Smooth muscle cell (in vitro differentiated cells): ENCODE results near the gene BAIAP2. TPM values are rescaled to one million over a fixed set of nuclear protein-coding genes. Genes with fewer than 3 reads are reported as not detected.
"Not testable (repeated sequence)": the region's sequence is repeated elsewhere in the genome, so short reads cannot be mapped to it uniquely, and the experiment has no call there.

Experiments used
- DNase-seq: peaks from one replicate; lab custom pipeline; 2025; ENCODE audit not compliant: unreplicated experiment; lab: John Stamatoyannopoulos, UW
- H2AFZ ChIP-seq: fragments of 200-600 bp; sonication (generic); 2 replicates; pipeline ENCODE4 v1.6.0; 2016; ENCODE audit warnings: antibody characterized with exemption, low read depth, mild to moderate bottlenecking
- H3F3A ChIP-seq: fragments of 200-600 bp; sonication (generic); 2 replicates; pipeline ENCODE4 v1.6.0; 2017; ENCODE audit warnings: antibody characterized with exemption, low read depth
- H3K27ac ChIP-seq: fragments of 200-600 bp; sonication (generic); 2 replicates; pipeline ENCODE4 v1.5.1; 2016; ENCODE audit warnings: low read depth, mild to moderate bottlenecking
- H3K27me3 ChIP-seq: fragments of 200-600 bp; sonication (generic); 2 replicates; pipeline ENCODE4 v1.6.1; 2016; ENCODE audit warnings: low read depth, mild to moderate bottlenecking
- H3K36me3 ChIP-seq: fragments of 200-600 bp; sonication (generic); 2 replicates; pipeline ENCODE4 v1.5.1; 2016; ENCODE audit warnings: low read depth
- H3K4me1 ChIP-seq: fragments of 200-600 bp; sonication (generic); 2 replicates; pipeline ENCODE4 v1.5.1; 2016; ENCODE audit warnings: low read depth
- H3K4me2 ChIP-seq: fragments of 200-600 bp; sonication (generic); 2 replicates; pipeline ENCODE4 v1.6.0; 2016; ENCODE audit warnings: mild to moderate bottlenecking
- H3K4me3 ChIP-seq: fragments of 200-600 bp; sonication (generic); 2 replicates; pipeline ENCODE4 v1.5.1; 2016; ENCODE audit warnings: mild to moderate bottlenecking
- H3K79me2 ChIP-seq: fragments of 200-600 bp; sonication (generic); 2 replicates; pipeline ENCODE4 v1.6.0; 2016; ENCODE audit warnings: low read depth, mild to moderate bottlenecking
- H3K9ac ChIP-seq: fragments of 200-600 bp; sonication (generic); 2 replicates; pipeline ENCODE4 v1.6.0; 2016; ENCODE audit warnings: low read depth
- H3K9me3 ChIP-seq: fragments of 200-600 bp; sonication (generic); replicated peaks from 2 replicates; pipeline ENCODE4 v1.5.1; 2016; ENCODE audit warnings: low read depth
- H4K20me1 ChIP-seq: fragments of 200-600 bp; sonication (generic); 2 replicates; pipeline ENCODE4 v1.6.0; 2016; ENCODE audit warnings: low read depth
- WGBS: methylation state at CpG from one replicate; pipeline ENCODE4 v1.1.7; 2016; ENCODE audit warnings: low lambda C conversion rate; 5-methylcytosine and 5-hydroxymethylcytosine counted together
- polyA plus RNA-seq: library from polyadenylated mRNA; unstranded; fragments of >200 nt; fragmentation: Nextera tagmentation; extraction: Ambion mirVana; gene quantifications from 2 replicates; pipeline ENCODE4 v1.2.1, GENCODE V29; 2016
- total RNA-seq: library from RNA; depleted of rRNA; stranded (reverse); fragments of >200 nt; gene quantifications from 2 replicates; pipeline ENCODE4 v1.2.3, GENCODE V29; 2014
- TF ChIP-seq, protein P1 (sequence below): fragments of 200-600 bp; sonication (generic); IDR thresholded peaks from 2 replicates; pipeline ENCODE4 v1.5.1; 2017; ENCODE audit warnings: borderline replicate concordance, mild to moderate bottlenecking, antibody characterized with exemption; ENCODE audit not compliant: insufficient read depth, poor library complexity, severe bottlenecking

Gene BAIAP2
- total and polyA plus RNA-seq, 2 experiments from 2014 or later: 26.6 to 41.9 TPM

DNA sequence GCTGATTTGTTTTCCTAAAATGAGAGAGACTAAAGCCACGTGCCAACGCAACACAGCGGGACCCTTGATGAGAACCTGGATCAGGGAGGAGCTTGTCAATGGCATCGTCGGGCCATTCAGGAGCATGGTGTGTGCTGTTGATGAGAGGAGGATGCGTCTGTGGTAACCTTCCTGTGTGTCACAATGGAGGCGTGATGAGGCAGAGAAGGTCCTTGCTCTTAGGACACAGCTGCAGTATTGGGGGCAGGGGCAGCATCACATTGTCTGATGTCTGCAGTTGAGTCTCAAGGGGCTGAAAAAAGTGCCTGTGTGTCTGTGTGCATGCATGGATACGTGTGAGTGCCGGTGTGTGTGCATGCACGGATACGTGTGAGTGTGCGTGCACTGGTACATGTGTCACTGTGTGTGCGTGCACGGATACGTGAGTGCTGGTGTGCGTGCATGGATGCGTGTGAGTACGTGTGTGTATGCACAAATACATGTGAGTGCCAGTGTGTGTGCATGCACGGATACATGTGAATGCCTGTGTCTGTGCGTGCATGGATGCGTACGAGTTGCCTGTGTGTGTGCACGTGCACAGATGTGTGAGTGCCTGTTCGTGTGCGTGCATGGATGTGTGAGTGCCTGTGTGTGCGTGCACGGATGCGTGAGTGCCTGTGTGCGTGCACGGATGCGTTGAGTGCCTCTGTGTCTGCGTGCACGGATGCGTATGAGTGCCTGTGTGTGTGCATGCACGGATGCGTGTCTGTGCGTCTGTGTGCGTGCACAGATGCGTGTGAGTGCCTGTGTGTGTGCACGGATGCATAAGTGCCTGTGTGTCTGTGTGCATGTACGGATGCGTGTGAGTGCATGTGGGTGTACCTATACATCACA is 39.3 kb downstream of the BAIAP2 start:
- 95% methylated on average over 42 of the region's 42 CpGs for WGBS
- peaks cover 97% of the 10 kb centered on the region for H4K20me1 ChIP-seq

DNA sequence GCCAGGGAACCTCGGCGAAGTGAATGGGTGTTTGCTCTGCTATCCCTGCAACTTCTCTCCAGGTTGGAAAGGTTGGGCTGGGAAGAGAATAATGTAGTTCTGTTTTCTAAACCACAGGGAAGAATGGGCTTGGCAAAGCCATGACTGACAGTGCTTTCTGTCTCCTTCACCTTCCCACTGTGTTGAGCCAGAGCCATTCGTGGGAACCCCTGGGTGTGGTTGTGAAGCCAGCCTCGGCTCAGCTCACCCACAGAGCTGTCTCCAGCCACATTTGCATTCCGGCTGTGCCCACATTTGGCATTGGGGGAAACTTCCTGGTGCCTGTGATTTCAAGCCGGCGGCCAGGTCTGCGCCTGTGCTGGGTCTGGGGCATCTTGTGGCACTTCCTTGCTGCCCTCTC is 39.9 kb downstream of the BAIAP2 start:
- 82% methylated on average over 8 of the region's 8 CpGs for WGBS

More for the DNA sequence above, 39.3 kb downstream of the BAIAP2 start:
- TF ChIP-seq, protein P1, sequence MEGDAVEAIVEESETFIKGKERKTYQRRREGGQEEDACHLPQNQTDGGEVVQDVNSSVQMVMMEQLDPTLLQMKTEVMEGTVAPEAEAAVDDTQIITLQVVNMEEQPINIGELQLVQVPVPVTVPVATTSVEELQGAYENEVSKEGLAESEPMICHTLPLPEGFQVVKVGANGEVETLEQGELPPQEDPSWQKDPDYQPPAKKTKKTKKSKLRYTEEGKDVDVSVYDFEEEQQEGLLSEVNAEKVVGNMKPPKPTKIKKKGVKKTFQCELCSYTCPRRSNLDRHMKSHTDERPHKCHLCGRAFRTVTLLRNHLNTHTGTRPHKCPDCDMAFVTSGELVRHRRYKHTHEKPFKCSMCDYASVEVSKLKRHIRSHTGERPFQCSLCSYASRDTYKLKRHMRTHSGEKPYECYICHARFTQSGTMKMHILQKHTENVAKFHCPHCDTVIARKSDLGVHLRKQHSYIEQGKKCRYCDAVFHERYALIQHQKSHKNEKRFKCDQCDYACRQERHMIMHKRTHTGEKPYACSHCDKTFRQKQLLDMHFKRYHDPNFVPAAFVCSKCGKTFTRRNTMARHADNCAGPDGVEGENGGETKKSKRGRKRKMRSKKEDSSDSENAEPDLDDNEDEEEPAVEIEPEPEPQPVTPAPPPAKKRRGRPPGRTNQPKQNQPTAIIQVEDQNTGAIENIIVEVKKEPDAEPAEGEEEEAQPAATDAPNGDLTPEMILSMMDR: no peak
- no peak overlapping the region for H3K27ac ChIP-seq
- H3K4me3 ChIP-seq: no peak overlapping the region
- no peaks in the 10 kb centered on the region for H3K36me3 ChIP-seq
- no peak overlapping the region for H2AFZ ChIP-seq
- no peaks in the 10 kb centered on the region for H3K4me1 ChIP-seq
- no peaks in the 10 kb centered on the region for H3F3A ChIP-seq
- no peaks in the 10 kb centered on the region for H3K79me2 ChIP-seq
- H3K9me3 ChIP-seq: no peaks in the 10 kb centered on the region
- no peaks in the 10 kb centered on the region for H3K27me3 ChIP-seq
- H3K4me2 ChIP-seq: no peak overlapping the region
- H3K9ac ChIP-seq: no peak overlapping the region
- no peak for DNase-seq

DNA sequence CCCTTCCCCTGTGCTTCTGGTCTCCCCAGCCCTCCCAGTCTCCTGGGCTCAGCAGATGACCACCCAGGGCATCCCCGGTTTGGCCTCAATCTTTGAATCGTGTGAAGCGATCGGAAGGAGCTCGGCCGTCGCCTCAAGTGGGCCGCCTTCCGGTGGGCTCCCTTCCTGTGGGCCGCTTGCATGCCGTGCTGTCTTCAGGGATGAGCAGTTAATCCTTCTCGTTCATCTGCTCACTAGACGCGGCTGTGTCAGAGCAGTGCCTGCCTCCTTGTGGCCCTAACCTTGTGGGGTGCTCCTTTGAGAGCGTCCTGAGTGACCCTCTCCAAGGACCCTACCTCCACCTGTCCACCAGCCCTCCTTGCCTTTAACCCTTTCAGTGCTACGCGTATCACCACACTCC is 40.4 kb downstream of the BAIAP2 start:
- Histone ChIP-seq H3K4me2 (no peak overlapping the region), H3K9ac (no peak overlapping the region), H3K79me2 (no peaks in the 10 kb centered on the region), H3K27me3 (no peaks in the 10 kb centered on the region), H3K36me3 (no peaks in the 10 kb centered on the region), H3K9me3 (no peaks in the 10 kb centered on the region), H3K27ac (no peak overlapping the region), H4K20me1 (peaks cover 97% of the 10 kb centered on the region), H3K4me1 (no peaks in the 10 kb centered on the region), H2AFZ (no peak overlapping the region), H3F3A (no peaks in the 10 kb centered on the region), H3K4me3 (no peak overlapping the region)
- whole genome bisulfite sequencing: 92% methylated on average over 17 of the region's 17 CpGs
- no peak for DNase-seq
- TF ChIP-seq, protein P1: no peak

More for the DNA sequence above, 39.9 kb downstream of the BAIAP2 start:
- DNase-seq: no peak
- H2AFZ ChIP-seq: no peak overlapping the region
- no peak overlapping the region for H3K4me3 ChIP-seq
- no peaks in the 10 kb centered on the region for H3K36me3 ChIP-seq
- H3K9ac ChIP-seq: no peak overlapping the region
- no peaks in the 10 kb centered on the region for H3F3A ChIP-seq
- H4K20me1 ChIP-seq: peaks cover 97% of the 10 kb centered on the region
- no peak overlapping the region for H3K4me2 ChIP-seq
- no peaks in the 10 kb centered on the region for H3K9me3 ChIP-seq
- no peak overlapping the region for H3K27ac ChIP-seq
- TF ChIP-seq, protein P1: no peak
- H3K4me1 ChIP-seq: no peaks in the 10 kb centered on the region
- H3K79me2 ChIP-seq: no peaks in the 10 kb centered on the region
- no peaks in the 10 kb centered on the region for H3K27me3 ChIP-seq

DNA sequence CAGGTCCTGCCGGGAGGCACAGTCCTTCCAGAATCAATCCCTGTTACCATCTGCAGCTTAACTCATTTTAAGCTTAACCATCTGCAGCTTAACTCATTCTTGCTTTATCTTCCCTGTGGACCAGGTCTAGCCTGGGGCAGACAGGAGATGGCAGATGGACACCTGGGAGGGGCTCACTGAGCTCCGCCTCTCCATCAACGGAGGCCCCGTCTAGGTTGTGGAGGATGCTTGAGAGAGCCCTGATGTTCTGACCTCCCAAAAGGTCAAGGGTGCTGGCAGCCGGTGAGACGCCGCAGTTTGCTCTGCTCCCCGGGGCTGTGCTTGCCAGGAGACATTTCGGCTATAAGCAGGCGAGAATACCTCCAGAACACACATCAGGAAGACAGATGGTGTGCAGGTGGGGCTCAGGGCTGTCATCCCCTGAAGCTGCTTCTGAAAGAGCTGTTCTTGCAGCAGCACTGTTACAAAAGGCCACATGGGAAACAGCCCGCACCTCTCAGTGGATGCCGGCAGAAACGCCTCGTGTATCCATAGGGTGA is 41.3 kb downstream of the BAIAP2 start:
- Histone ChIP-seq H3K4me1 (no peaks in the 10 kb centered on the region), H3K4me3 (no peak overlapping the region), H3K9me3 (no peaks in the 10 kb centered on the region), H2AFZ (no peak overlapping the region), H4K20me1 (peaks cover 97% of the 10 kb centered on the region), H3K27me3 (no peaks in the 10 kb centered on the region), H3F3A (no peaks in the 10 kb centered on the region), H3K27ac (no peak overlapping the region), H3K79me2 (no peaks in the 10 kb centered on the region), H3K4me2 (no peak overlapping the region), H3K9ac (no peak overlapping the region), H3K36me3 (no peaks in the 10 kb centered on the region)
- WGBS: 92% methylated on average over 14 of the region's 14 CpGs
- no peak for DNase-seq
- TF ChIP-seq, protein P1: no peak

DNA sequence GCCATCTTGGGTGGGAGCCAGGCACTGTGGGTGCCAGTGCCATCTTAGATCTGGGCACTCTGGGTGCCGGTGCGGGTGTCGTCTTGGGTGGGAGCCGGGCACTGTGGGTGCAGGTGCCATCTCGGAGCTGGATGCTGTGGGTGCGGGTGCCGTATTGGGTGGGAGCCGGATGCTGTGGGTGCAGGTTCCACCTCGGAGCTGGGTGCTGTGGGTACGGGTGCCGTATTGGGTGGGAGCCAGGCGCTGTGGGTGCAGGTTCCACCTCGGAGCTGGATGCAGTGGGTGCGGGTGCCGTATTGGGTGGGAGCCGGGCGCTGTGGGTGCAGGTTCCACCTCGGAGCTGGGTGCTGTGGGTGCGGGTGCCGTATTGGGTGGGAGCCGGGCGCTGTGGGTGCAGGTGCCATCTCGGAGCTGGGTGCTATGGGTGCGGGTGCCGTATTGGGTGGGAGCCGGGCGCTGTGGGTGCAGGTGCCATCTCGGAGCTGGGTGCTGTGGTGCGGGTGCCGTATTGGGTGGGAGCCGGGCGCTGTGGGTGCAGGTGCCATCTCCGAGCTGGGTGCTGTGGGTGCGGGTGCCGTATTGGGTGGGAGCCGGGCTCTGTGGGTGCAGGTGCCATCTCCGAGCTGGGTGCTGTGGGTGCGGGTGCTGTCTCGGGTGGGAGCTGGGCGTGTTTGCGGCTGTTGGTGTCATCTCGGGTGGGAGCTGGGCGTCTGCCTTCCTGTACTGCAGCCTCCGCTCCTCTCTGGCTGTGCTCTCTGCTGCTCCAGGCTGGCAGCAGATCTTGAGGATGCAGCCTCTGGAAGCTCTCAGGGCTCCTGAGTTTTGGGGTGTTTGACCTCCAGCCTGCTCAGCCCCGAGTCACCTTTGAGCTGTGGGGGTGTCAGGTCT is 43.3 kb downstream of the BAIAP2 start:
- H3K9ac ChIP-seq, H3K36me3 ChIP-seq, H3K27ac ChIP-seq, H3K79me2 ChIP-seq, H3F3A ChIP-seq, H3K9me3 ChIP-seq, H2AFZ ChIP-seq, H3K4me3 ChIP-seq, H3K27me3 ChIP-seq, H3K4me1 ChIP-seq, H3K4me2 ChIP-seq, DNase-seq: not testable (repeated sequence)
- peaks cover 97% of the 10 kb centered on the region for H4K20me1 ChIP-seq
- 99% methylated on average over 28 of the region's 45 CpGs for WGBS
